Measurements from ENCODE around the gene MYO5C. TPM values are rescaled to one million over a fixed set of nuclear protein-coding genes. Genes with fewer than 3 reads are reported as not detected.
A peak's percentile ranks its signal among the peaks of the same experiment; 100 is the strongest.

Gene MYO5C
- total RNA-seq, 6 donors from 2014 or later, result 59.9 to 128 (median 84.5) TPM

- Histone ChIP-seq H3K4me1 (peaks cover 6 to 17% (median 13%) of the 10 kb centered on the region in 4 donors), H3K27me3 (no peaks in the 10 kb centered on the region), H3K4me3 (peak overlapping the region; percentile 54 to 92 (median 80)), H3K36me3 (no peaks in the 10 kb centered on the region), H3K27ac (peak overlapping the region; percentile 75 to 91 (median 83)), H3K9me3 (no peaks in the 10 kb centered on the region)
- ATAC-seq (ENCODE audit: low FRiP score in 2 of 2) (peak; percentile 90 to 95), DNase-seq (peak; percentile 90 to 98)
- peak in 1 of 4 donors; percentile 4 for TF ChIP-seq EP300 (IDR thresholded peaks at IDR 0.05)
- peak; percentile 44 to 70 for TF ChIP-seq POLR2AphosphoS5 (IDR thresholded peaks at IDR 0.05)
- TF ChIP-seq POLR2A (IDR thresholded peaks at IDR 0.05), result peak in 3 of 4 donors; percentile 27 to 73 (median 44)
- peak in 5 of 6 experiments; percentile 11 to 39 (median 26) for TF ChIP-seq CTCF (IDR thresholded peaks at IDR 0.05)
- WGBS, 2 donors, result 0% methylated on average over 15 to 57 of the region's 105 CpGs
These were observed 116.1 kb downstream of the MYO5C start for GRCh38 chr15:52179278-52180195.

GRCh38 chr15:52178765-52179164, 116.8 kb downstream of the MYO5C start:
- no peak for ATAC-seq (ENCODE audit: low FRiP score in 2 of 2)
- no peak for DNase-seq
- peak overlapping the region; percentile 75 to 91 (median 83) for H3K27ac ChIP-seq
- no peaks in the 10 kb centered on the region for H3K9me3 ChIP-seq
- TF ChIP-seq POLR2A (IDR thresholded peaks at IDR 0.05) (no peak), POLR2AphosphoS5 (IDR thresholded peaks at IDR 0.05) (no peak), CTCF (IDR thresholded peaks at IDR 0.05) (no peak), EP300 (IDR thresholded peaks at IDR 0.05) (no peak)
- no peaks in the 10 kb centered on the region for H3K36me3 ChIP-seq
- H3K4me3 ChIP-seq, result peak overlapping the region; percentile 54 to 92 (median 80)
- 30 to 40% methylated on average over 10 of the region's 10 CpGs for WGBS, 2 donors
- H3K27me3 ChIP-seq, result no peaks in the 10 kb centered on the region
- peaks cover 6 to 17% (median 13%) of the 10 kb centered on the region in 4 donors for H3K4me1 ChIP-seq

- ATAC-seq (ENCODE audit: low FRiP score in 2 of 2), result no peak
- no peak for TF ChIP-seq POLR2AphosphoS5 (IDR thresholded peaks at IDR 0.05)
- no peak for TF ChIP-seq CTCF (IDR thresholded peaks at IDR 0.05)
- TF ChIP-seq POLR2A (IDR thresholded peaks at IDR 0.05), result no peak
- no peak for TF ChIP-seq EP300 (IDR thresholded peaks at IDR 0.05)
- whole genome bisulfite sequencing, 2 donors, result 69 to 79% methylated on average over 2 of the region's 2 CpGs
These were observed 122.7 kb downstream of the MYO5C start for GRCh38 chr15:52172869-52173268.

GRCh38 chr15:52171807-52172206, 123.8 kb downstream of the MYO5C start:
- TF ChIP-seq POLR2AphosphoS5 (IDR thresholded peaks at IDR 0.05) (no peak), CTCF (IDR thresholded peaks at IDR 0.05) (no peak), POLR2A (IDR thresholded peaks at IDR 0.05) (no peak), EP300 (IDR thresholded peaks at IDR 0.05) (no peak)
- no peaks in the 10 kb centered on the region for H3K27me3 ChIP-seq
- H3K9me3 ChIP-seq, result no peaks in the 10 kb centered on the region
- ATAC-seq (ENCODE audit: low FRiP score in 2 of 2) (no peak), DNase-seq (no peak)
- H3K4me1 ChIP-seq, result no peaks in the 10 kb centered on the region
- no peak overlapping the region for H3K4me3 ChIP-seq
- no peaks in the 10 kb centered on the region for H3K36me3 ChIP-seq
- WGBS, 2 donors, result 27 to 31% methylated on average over 1 of the region's 1 CpG
- no peak overlapping the region for H3K27ac ChIP-seq

More at GRCh38 chr15:52172869-52173268, 122.7 kb downstream of the MYO5C start:
- Histone ChIP-seq H3K4me1 (no peaks in the 10 kb centered on the region), H3K27me3 (no peaks in the 10 kb centered on the region), H3K36me3 (no peaks in the 10 kb centered on the region), H3K9me3 (no peaks in the 10 kb centered on the region), H3K27ac (no peak overlapping the region), H3K4me3 (no peak overlapping the region)
- no peak for DNase-seq

Measured in upper lobe of left lung (tissue), 6 donors.